NCI-H345 treated with DMSO at 0.1 percent for 48 hours (cell line): ENCODE measurements around the gene DCX.

Source experiments
- DNase-seq: peaks from one replicate; lab custom pipeline; 2025; ENCODE audit not compliant: unreplicated experiment; lab: John Stamatoyannopoulos, UW

DCX gene

DNA sequence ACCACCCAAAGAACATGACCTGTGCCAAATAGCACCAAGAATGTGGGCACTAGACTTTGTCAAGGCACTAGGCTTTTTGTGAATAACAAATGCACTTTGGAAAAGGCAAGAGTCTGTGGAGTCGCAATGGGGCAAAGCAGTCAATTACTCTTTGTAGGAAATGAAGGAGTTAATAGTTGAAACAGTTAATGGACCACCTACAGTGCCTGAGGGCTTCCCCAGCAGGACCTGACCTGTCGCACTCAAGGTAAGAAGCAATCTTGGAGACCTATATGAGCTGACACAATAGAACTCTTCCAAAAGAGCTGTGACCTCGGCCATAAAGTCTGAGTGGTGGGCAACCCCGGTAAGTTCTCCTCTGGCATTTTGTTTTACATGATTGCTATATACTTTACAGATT lies 92.5 kb downstream of the DCX start:
- DNase-seq = no peak

DNA sequence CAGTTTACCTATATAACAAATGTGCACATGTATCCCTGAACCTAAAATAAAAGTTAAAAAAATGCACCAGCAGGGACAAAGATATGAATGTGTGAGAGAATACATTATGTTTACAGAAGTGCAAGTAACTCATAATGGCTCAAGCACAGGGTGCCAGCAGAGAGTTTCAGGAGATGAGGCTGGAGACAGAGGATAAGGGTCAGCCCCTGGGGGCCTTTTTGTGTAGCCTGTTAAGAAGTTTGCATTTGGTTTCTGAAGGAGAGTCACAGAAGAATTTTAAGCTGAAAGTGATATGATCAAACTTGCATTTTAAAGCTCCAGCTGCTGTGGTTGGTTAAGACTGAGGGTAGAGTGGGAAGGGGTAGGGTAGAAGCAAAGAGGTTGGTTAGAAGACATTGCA lies 93.1 kb downstream of the DCX start:
- DNase-seq = no peak

DNA sequence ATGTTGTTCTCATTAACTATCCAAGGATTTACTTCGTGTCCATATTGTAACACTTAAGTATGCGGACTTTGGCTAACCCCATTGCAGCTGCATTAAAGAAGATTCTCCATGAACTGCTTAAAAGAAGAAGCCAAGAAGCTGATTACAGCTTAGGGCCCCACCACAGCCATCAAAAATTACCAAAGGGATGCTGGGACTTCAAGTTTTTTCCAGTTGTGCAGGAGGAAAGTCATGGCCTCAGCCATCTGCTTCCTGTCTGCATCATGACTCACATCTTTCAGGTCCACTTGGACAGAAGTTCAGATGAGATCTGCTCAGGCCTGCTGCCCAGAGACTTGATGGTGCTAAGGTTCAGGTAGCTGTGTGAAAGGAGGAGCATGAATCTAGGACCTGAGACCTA lies 102.9 kb downstream of the DCX start:
- DNase-seq = no peak

DNA sequence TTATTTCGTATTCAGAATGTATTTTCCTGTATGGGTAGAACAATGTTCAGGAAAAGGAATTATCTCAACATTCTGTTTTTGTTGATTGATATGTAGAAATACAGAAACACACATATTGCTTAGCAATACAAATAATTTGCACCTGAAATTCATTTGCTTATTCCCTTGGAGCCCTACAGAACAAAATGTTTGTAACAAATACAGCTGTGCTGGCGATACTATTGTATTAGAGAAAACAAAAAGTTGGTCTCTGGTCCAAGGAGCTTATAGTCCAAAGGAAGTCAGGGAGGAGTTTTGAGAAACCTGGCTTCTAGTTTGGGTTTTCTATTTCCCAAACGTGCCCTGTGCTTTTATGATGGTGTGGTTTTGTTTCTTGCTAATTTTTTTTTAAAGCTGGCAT lies 104.0 kb downstream of the DCX start:
- DNase-seq = no peak

DNA sequence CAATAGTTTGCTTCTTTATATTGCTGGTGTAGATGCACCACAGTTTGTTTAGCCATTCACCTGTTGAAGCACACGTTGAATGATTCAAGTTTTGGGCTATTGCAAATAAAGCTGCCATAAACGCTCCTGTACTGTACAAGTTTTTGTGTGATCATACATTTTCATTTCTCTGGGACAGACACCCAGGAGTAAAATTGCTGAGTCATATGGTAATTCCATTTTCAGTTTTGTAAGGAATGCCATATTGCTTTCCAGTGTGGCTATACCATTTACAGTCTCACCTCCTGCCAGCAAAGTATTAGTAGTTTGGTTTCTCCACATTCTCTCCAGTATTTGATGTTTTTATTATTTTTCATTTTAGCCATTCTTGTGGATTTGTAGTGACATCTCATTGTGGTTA lies 109.7 kb downstream of the DCX start:
- DNase-seq = no peak

DNA sequence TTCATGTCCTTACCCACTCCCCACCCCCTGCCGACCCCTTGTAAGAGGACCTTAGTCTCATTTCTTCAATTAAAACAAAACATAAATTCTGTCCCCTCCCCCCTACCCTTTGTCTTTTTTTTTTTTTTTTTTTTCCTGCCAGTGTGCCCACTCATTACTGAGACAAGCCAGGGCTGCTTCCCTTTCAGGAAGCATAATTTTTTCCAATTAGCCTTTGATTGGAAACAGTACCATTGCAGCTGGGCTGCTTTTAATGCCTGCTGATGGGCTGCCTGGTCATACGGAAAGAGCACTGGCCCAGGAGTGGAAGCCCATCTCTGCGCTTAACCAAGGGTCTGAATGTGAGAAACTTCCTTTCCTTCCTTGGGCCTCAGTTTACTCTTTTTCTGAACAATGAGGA lies 123.2 kb downstream of the DCX start:
- DNase-seq = no peak

DNA sequence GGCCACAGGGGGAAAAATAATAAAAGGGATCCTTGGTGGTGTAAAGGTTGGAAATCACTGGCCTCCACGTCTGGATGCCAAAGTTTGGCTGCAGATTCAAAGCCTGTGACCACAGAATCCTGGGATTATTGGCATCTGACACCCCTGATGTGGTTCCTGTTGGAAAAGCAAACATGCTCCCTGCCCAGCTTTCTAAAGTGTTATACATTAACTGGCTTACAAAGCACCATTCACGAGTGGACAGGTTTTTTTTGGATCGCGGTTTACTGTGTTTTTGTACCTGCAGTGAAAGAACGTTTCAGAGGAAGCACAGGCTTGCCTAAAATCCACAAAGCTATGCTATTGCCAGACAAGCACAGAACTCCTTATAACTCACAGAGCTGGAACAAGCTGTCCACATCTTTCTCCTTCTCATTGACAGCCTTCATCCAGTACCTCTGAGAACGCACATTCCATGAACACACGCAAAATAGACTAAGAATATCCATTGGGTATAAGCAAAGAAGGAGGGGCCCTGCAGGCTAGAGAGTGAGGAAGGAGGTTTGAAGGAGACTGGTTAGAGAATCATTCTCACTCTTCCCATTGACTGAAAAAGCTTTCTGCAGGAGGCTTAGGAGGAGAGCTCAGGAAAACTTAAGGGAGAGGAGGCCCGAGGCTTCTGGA lies 127.2 kb downstream of the DCX start:
- DNase-seq = no peak

DNA sequence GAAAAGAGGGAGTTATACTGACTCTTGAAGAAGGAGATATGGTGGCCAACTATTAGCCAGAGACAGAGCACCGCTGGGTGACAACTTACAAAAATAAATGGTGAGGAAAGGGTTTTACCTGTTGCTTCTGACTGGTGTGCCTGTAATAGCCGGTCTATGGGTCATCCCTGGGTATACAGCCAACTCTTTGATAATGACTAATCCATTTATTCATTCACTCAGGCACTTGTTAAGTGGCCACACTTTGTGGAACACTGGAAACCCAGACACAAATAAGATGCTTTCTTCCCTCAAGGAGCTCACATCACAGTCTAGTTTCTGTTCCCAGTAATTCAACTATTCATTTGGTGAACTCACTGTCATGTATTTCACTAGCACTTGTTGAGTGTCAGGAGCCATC lies 128.5 kb downstream of the DCX start:
- DNase-seq = no peak

DNA sequence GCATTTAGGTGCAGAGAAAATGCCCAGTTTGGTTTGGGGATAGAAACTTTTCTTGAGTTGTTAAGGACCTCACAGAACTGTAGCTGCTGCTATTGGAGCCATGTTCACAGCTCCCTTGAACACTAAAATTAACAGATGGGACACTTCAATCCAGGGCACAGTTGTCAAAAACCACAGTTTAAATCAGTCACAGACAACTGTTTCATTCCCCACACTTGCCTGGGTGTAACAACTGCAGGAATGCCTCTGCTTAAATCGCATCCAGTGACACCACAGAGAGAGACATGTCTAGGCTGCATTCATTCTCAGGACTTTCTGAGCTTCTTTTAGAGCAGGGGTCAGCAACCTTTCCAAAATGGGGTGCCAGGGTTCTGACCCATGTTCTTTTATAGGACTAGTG lies 129.0 kb downstream of the DCX start:
- DNase-seq = no peak

DNA sequence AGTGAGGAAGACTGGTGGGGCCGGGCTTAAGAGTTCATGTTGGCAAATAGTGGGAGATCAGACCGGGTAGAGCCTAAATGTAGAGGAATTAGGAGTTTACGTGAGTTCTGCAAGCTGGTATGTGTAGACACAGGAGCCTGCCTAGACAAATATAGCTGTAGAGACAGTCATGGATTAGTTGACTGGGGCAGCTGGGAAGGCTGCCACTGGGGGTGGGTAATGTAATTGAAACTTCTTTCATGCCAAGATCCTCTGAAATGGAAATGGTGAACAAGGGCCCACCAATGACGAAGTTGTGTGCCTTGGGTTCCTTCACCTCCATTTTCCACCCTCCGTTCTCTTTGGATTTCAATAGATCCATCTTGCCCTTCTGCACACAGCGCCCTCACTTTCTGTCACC lies 129.9 kb downstream of the DCX start:
- no peak for DNase-seq

DNA sequence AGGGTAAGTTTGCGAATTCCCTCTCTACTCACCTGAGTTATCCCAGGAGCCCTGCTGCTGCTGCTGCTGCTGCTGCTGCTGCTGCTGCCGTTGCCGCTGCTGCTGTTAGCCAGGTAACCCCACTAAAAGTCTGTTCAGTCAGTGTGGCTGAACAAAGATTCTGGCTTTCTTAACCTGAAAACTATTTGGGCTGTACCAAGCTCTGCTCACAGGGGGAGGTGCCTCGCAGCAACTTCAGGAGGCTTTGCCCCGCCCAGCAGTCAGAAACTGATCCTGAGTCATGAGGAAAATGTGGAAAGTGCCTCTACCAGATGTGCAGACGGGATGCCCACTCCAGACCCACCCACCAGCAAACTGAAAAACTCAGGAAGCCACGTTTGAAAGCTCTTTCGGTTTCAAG lies 141.7 kb downstream of the DCX start, which contains the start of gene CAPN6:
Gene CAPN6 (minus strand): TSS at position 145 of the 400 bp plus-strand sequence. CDS start 6,547 bp downstream, outside the sequence.
- DNase-seq = no peak

DNA sequence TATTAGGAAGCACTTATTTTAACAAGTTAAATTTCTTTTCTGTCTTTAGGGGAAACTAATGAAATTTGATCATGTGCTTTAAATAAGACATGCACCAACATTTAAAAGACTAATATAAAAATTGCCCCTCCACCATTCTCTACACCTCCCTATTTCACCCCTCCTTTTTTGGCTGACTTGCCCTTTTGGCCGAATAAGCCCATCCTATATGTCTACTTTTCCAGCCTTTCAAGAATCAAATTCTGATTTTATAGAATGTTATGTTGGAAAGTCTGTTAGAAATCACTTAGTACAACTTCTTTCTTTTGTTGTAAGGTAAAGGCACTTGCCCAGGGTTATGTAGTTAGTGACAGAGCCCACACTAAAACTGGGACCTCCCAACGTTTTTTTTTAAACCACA lies 143.5 kb downstream of the DCX start:
- DNase-seq = no peak

DNA sequence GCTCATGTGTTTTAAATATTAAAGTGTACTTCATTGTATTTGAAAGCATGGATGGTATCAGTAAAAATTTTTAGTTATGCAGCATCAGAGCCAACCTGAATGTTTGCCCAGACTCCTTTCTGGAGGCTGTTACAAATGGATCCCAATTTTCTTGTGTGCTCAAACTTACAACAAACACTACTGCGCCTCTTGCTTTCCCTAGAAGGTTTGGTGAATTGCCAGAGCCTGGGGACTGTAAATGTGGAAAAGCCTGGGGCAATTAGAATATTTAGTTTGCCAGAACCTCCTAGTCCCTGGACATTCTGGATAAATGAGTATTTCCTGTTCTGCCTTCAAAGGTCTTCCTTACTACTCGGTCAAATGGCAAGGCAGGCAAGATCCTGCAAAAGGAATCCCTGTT lies 146.5 kb downstream of the DCX start:
- DNase-seq = no peak

DNA sequence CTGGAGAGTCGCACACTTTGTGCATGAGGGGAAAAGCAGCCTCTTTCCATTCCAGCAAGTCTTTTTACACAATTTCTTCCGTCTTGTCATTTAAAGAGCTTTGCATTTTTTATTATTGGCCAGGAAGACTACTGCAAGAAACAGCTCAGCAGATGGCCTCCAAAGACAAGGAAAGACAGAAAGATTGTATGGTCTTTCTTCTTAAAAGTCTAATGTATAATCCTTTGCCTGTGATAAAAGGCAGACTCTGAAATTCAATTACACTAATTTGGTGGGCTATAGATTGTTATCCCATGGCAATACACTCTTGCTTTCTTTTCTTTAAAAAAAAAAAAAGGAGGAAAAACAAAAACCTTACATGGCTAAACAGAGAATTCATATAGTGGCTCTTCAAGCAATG lies 147.6 kb downstream of the DCX start:
- DNase-seq = no peak

DNA sequence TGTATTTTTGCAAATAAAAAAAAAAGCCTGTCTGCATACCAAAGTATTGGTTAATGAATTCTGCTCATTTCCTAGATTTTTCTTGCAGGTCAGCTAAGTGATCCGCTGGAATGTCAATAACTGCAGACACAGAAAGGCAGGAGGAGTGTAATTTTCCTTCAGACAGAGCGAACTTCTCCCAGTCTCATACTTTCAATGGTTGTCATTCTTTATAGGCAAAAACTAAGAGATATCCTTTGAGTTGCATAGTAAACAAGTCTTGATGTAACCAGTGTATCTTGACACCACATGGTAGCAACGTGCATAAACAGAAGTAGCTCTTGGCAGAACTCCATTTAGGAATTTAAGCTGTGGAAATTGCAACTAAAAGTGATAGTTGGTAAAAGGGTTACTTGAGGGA lies 149.9 kb downstream of the DCX start:
- DNase-seq = no peak

DNA sequence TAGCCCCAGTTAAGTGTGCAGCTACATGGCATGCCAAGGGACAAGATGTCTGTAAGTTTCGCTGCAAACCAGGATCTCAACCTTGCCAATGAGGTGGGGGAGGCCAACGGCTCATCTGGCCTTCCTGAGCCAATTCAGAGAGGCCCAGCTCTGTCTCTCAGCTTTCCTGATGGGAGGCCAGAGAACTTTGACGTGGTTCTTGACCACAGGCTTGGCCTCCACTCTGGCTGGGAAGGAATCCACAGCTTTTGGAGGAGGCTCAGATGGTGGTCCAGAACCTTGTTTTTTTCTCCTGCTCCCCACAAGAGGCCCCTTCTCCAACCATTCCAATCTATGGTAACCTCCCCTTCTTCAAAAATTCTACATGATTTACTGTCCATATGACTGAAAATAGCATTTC lies 151.5 kb downstream of the DCX start:
- DNase-seq = no peak

DNA sequence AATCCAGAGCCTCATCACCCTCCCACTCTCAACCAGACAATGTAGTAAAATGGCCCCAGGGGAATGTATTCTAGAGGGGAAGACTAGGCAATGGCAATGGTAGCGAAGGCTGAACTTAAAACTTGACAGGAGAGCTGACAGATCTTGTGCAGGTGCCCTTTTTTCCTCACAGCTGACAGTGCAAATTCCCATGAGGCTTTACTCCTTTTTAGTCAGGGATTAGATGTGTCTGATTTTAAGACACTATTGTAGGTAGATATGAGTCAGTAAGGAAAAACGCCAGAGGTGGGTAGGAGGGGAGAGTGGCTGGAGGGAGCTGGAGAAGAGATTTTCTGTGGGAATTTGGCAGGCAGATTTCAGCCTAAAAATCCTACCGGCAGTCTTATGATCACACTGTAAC lies 152.4 kb downstream of the DCX start:
- no peak for DNase-seq

DNA sequence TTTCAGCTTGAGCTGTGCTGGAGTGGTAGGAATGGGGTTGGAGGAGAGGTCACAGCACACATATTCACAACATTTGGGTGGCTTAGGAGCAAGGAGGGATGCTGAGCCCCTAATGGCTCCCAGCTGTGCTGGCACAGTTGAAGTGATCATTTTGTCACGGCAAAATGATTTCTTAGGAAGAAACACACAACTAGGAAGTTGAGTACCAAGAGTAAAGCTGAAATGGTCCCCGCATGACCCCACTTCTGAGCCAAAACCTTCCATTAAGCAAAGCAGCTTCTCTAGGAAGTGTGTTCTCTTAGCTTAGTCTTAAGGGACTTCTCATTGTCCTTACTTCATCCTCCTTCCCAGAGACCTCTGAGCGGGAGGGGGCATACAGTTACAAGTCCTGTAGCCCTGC lies 154.3 kb downstream of the DCX start:
- no peak for DNase-seq

DNA sequence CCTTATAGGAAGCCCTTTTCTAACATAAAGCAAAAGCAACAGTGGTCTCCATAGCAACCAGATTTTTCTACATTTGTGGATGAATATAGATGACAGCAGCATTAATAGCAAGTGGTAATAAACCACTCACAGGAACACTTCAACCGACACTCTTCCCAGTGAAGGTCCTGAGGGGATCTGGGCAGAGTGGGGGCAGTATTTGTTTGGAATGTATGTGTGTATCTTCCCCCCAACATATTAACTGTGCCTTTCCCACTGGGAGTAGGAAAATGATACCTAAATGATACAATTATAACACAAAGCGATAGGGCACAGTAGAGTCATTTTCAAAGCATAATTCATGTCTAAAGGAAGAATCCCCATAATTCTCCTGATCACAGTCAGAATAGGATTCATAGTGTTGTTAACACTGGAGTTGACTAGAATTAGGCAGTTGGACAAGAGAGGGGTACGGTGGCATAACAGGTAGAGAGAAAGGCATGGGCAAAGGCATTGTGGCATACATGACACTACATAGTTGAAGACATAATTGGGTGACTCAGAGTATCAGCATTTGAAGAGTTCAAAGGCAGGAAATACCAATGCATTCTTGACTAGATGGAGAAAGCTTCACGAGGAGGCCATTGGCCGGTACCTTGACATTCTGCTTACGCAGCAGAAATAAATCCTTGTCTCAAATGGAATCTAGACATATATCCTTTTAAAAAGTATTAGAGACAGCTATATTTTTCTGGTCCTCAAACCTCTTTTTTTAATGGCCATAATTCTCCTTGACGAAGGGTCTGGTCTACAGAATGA lies 156.9 kb downstream of the DCX start:
- DNase-seq = no peak

DNA sequence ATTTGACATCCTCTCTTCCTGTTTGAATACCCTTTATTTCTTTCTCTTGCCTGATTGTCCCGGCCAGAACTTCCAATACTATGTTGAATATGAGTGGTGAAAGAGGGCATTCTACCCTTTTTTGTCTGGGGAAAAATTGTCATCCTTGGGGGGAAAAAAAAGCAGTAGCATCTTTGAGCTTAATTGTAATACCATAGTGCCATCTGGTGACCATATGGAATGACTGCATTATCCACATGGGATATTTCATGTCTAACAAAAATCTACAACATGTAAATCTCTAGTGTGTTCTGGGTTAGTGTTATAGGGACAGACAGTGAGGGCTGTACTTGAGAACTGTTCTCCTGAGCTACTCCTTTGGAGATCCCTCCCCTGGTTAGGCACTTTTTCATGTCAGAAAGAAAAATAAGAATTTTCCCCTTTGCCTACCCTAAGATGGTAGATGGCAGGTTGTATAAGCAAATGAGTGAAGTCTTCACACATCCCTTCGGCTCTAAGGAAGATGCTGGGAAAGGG lies 167.7 kb downstream of the DCX start:
- DNase-seq = no peak
